Upper lobe of left lung (tissue), 4 donors: ENCODE results near the gene DNLZ.

Experiments
- CTCF ChIP-seq, 6 experiments: fragments of 450-650 bp in 4 of 6; fragments of 200-600 bp in 2 of 6; sonication (generic) in 2 of 6; IDR thresholded peaks; one replicate each; pipeline ENCODE4 v1.5.1; 2016 to 2019; ENCODE audit warnings: antibody characterized with exemption in 6 of 6
- EP300 ChIP-seq, 4 donors: sonication (generic); formaldehyde crosslinking; IDR thresholded peaks; one replicate each; pipeline ENCODE4 v1.5.1; 2017; ENCODE audit warnings: antibody characterized with exemption in 4 of 4, control low read depth in 2 of 4
- POLR2A ChIP-seq, 4 donors: fragments of 450-650 bp; IDR thresholded peaks; one replicate each; pipeline ENCODE4 v1.5.1; 2016 to 2017; ENCODE audit warnings: antibody characterized with exemption in 4 of 4, mild to moderate bottlenecking in 2 of 4
- POLR2AphosphoS5 ChIP-seq, 2 donors: sonication (generic); formaldehyde crosslinking; IDR thresholded peaks; one replicate each; pipeline ENCODE4 v1.5.1; 2017; ENCODE audit warnings: antibody characterized with exemption in 2 of 2

GRCh38 chr9:136379891-136380290 is 16.3 kb upstream of the DNLZ start:
- TF ChIP-seq CTCF (IDR thresholded peaks at IDR 0.05) (no peak), POLR2A (IDR thresholded peaks at IDR 0.05) (no peak), POLR2AphosphoS5 (IDR thresholded peaks at IDR 0.05) (no peak), EP300 (IDR thresholded peaks at IDR 0.05) (no peak)
